HEK293 (cell line): ENCODE measurements around the gene PDHX.
"Not testable (repeated sequence)": the region's sequence is repeated elsewhere in the genome, so short reads cannot be mapped to it uniquely, and the experiment has no call there.

Experiments used
- CTCF ChIA-PET: fragments of 350-600 bp; formaldehyde crosslinking; extraction: SDS; loops from one replicate; lab custom pipeline; 2021; ENCODE audit warnings: antibody characterized with exemption; lab: Yijun Ruan, JAX
- POLR2A ChIA-PET: fragments of 300-600 bp; formaldehyde crosslinking; extraction: SDS; loops from one replicate; lab custom pipeline; 2020; ENCODE audit warnings: antibody characterized with exemption, inconsistent platforms; lab: Yijun Ruan, JAX
- H3K27ac ChIP-seq: fragments of 200-500 bp; sonication (Bioruptor generic); 2 replicates; pipeline ENCODE4 v1.5.1; 2014; ENCODE audit warnings: low read depth, low read length, control low read depth, inconsistent platforms; ENCODE audit errors: extremely low read depth
- H3K36me3 ChIP-seq, 2 experiments: fragments of 200-500 bp in 1 of 2; sonication (Bioruptor generic) in 1 of 2; 1 replicate in 1 of 2; 2 replicates in 1 of 2; pipeline ENCODE4 v1.5.1; 2014 to 2017; ENCODE audit warnings: inconsistent platforms in 2 of 2, low read length in 2 of 2; ENCODE audit not compliant: control insufficient read depth in 2 of 2, insufficient read depth in 1 of 2
- H3K4me1 ChIP-seq: fragments of 200-500 bp; sonication (Bioruptor generic); 2 replicates; pipeline ENCODE4 v1.5.1; 2014; ENCODE audit warnings: mild to moderate bottlenecking, low read length, inconsistent platforms; ENCODE audit not compliant: control insufficient read depth, insufficient read depth
- H3K4me3 ChIP-seq: 2 replicates; pipeline ENCODE4 v1.5.1; 2011; ENCODE audit warnings: low read depth, mild to moderate bottlenecking, control low read depth, low read length, moderate library complexity
- H3K9me3 ChIP-seq: fragments of 200-500 bp; sonication (Bioruptor generic); 2 replicates; pipeline ENCODE4 v1.5.1; 2014; ENCODE audit warnings: low read depth, low read length, inconsistent platforms; ENCODE audit not compliant: control insufficient read depth, insufficient read depth
- BCL11B ChIP-seq: fragments of 450-650 bp; formaldehyde crosslinking; IDR thresholded peaks from 2 replicates; pipeline ENCODE4 v1.5.1; 2016; ENCODE audit warnings: low read depth, missing biosample characterization, missing genetic modification characterization
- HOXD13 ChIP-seq: sonication (generic); formaldehyde crosslinking; IDR thresholded peaks from 2 replicates; pipeline ENCODE4 v1.8.0; 2022; ENCODE audit warnings: missing genetic modification reagents, borderline replicate concordance
- KLF17 ChIP-seq: fragments of 450-650 bp; formaldehyde crosslinking; IDR thresholded peaks from 2 replicates; pipeline ENCODE4 v1.5.1; 2016; ENCODE audit warnings: missing biosample characterization, missing genetic modification characterization
- KLF9 ChIP-seq: fragments of 450-650 bp; formaldehyde crosslinking; IDR thresholded peaks from 2 replicates; pipeline ENCODE4 v1.5.1; 2016; ENCODE audit warnings: missing biosample characterization, missing genetic modification characterization, low read depth
- MEIS1 ChIP-seq: sonication (generic); formaldehyde crosslinking; IDR thresholded peaks from 2 replicates; pipeline ENCODE4 v1.8.1; 2022; ENCODE audit warnings: missing genetic modification reagents, mild to moderate bottlenecking, borderline replicate concordance
- MYNN ChIP-seq: fragments of 450-650 bp; formaldehyde crosslinking; IDR thresholded peaks from 2 replicates; pipeline ENCODE4 v1.5.1; 2016; ENCODE audit warnings: missing biosample characterization, missing genetic modification characterization, borderline replicate concordance
- ZBTB7A ChIP-seq: fragments of 450-650 bp; formaldehyde crosslinking; IDR thresholded peaks from 2 replicates; pipeline ENCODE4 v1.5.1; 2016; ENCODE audit warnings: low read depth, missing biosample characterization, missing genetic modification characterization
- ZFP69B ChIP-seq: fragments of 450-650 bp; formaldehyde crosslinking; IDR thresholded peaks from 2 replicates; pipeline ENCODE4 v1.5.1; 2016; ENCODE audit warnings: missing biosample characterization, missing genetic modification characterization
- ZNF146 ChIP-seq: fragments of 450-650 bp; formaldehyde crosslinking; IDR thresholded peaks from 2 replicates; pipeline ENCODE4 v1.5.1; 2016; ENCODE audit warnings: missing biosample characterization, missing genetic modification characterization
- ZNF16 ChIP-seq: fragments of 450-650 bp; formaldehyde crosslinking; IDR thresholded peaks from 2 replicates; pipeline ENCODE4 v1.5.1; 2016; ENCODE audit warnings: low read depth, missing biosample characterization, missing genetic modification characterization
- ZNF184 ChIP-seq: fragments of 450-650 bp; IDR thresholded peaks from 2 replicates; pipeline ENCODE4 v1.5.1; 2018; ENCODE audit warnings: missing biosample characterization, mild to moderate bottlenecking, missing genetic modification characterization
- ZNF214 ChIP-seq: fragments of 450-650 bp; formaldehyde crosslinking; IDR thresholded peaks from 2 replicates; pipeline ENCODE4 v1.5.1; 2017; ENCODE audit warnings: missing biosample characterization, mild to moderate bottlenecking, missing genetic modification characterization, borderline replicate concordance
- ZNF274 ChIP-seq, 2 experiments: fragments of 200-500 bp in 1 of 2; fragments of 450-650 bp in 1 of 2; sonication (Bioruptor generic) in 1 of 2; formaldehyde crosslinking in 1 of 2; IDR thresholded peaks; 2 replicates each; pipeline versions ENCODE4 v1.5.1 to v1.6.1; 2014 to 2016; ENCODE audit warnings: borderline replicate concordance in 1 of 2, inconsistent platforms in 1 of 2, low read length in 1 of 2, missing biosample characterization in 1 of 2, missing genetic modification characterization in 1 of 2
- ZNF311 ChIP-seq: fragments of 450-650 bp; formaldehyde crosslinking; IDR thresholded peaks from 2 replicates; pipeline ENCODE4 v1.5.1; 2017; ENCODE audit warnings: missing biosample characterization, missing genetic modification characterization, borderline replicate concordance
- ZNF354C ChIP-seq: fragments of 450-650 bp; formaldehyde crosslinking; IDR thresholded peaks from 2 replicates; pipeline ENCODE4 v1.5.1; 2016; ENCODE audit warnings: missing biosample characterization, missing genetic modification characterization, low read depth, borderline replicate concordance
- ZNF426 ChIP-seq: fragments of 450-650 bp; formaldehyde crosslinking; IDR thresholded peaks from 2 replicates; pipeline ENCODE4 v1.5.1; 2017; ENCODE audit warnings: missing biosample characterization, missing genetic modification characterization, mild to moderate bottlenecking, inconsistent platforms, moderate library complexity
- ZNF449 ChIP-seq: fragments of 450-650 bp; formaldehyde crosslinking; IDR thresholded peaks from 2 replicates; pipeline ENCODE4 v1.5.1; 2017; ENCODE audit warnings: missing biosample characterization, mild to moderate bottlenecking, missing genetic modification characterization, moderate library complexity
- ZNF501 ChIP-seq: fragments of 450-650 bp; formaldehyde crosslinking; IDR thresholded peaks from 2 replicates; pipeline ENCODE4 v1.5.1; 2016; ENCODE audit warnings: missing biosample characterization, missing genetic modification characterization
- ZNF548 ChIP-seq: fragments of 450-650 bp; formaldehyde crosslinking; IDR thresholded peaks from 2 replicates; pipeline ENCODE4 v1.5.1; 2016; ENCODE audit warnings: missing biosample characterization, missing genetic modification characterization
- ZNF561 ChIP-seq: fragments of 450-650 bp; IDR thresholded peaks from 2 replicates; pipeline ENCODE4 v1.5.1; 2018; ENCODE audit warnings: missing biosample characterization, missing genetic modification characterization, borderline replicate concordance
- ZNF571 ChIP-seq: fragments of 450-650 bp; formaldehyde crosslinking; IDR thresholded peaks from 2 replicates; pipeline ENCODE4 v1.5.0; 2017; ENCODE audit warnings: missing biosample characterization, missing genetic modification characterization
- ZNF580 ChIP-seq: fragments of 450-650 bp; formaldehyde crosslinking; IDR thresholded peaks from 2 replicates; pipeline ENCODE4 v1.5.1; 2016; ENCODE audit warnings: missing biosample characterization, missing genetic modification characterization
- ZNF704 ChIP-seq: fragments of 450-650 bp; formaldehyde crosslinking; IDR thresholded peaks from 2 replicates; pipeline ENCODE4 v1.5.1; 2016; ENCODE audit warnings: missing biosample characterization, missing genetic modification characterization
- ZNF768 ChIP-seq: fragments of 450-650 bp; formaldehyde crosslinking; IDR thresholded peaks from 2 replicates; pipeline ENCODE4 v1.5.1; 2018; ENCODE audit warnings: missing biosample characterization, mild to moderate bottlenecking, missing genetic modification characterization
- ZNF837 ChIP-seq: fragments of 450-650 bp; formaldehyde crosslinking; IDR thresholded peaks from 2 replicates; pipeline ENCODE4 v1.5.1; 2016; ENCODE audit warnings: missing biosample characterization, missing genetic modification characterization
- ZSCAN23 ChIP-seq: fragments of 450-650 bp; formaldehyde crosslinking; IDR thresholded peaks from 2 replicates; pipeline ENCODE4 v1.5.1; 2016; ENCODE audit warnings: missing biosample characterization, missing genetic modification characterization

PDHX gene

GRCh38 chr11:34891611-34892010 lies 24.8 kb upstream of the PDHX start (continued):
- TF ChIP-seq ZBTB7A (tag by site-specific recombination) (no peak), ZSCAN23 (tag by site-specific recombination) (no peak), ZNF768 (tag by site-specific recombination) (no peak), ZNF837 (no peak), MYNN (tag by site-specific recombination) (no peak)
- TF ChIP-seq, all 188 proteins: peak for 0

GRCh38 chr11:34893416-34893815 lies 23.0 kb upstream of the PDHX start:
- Histone ChIP-seq H3K9me3 (no peaks in the 10 kb centered on the region), H3K36me3 (peaks cover 0 to 5% of the 10 kb centered on the region in 2 experiments; a peak in 1 of 3 replicates), H3K4me1 (no peaks in the 10 kb centered on the region), H3K27ac (no peak overlapping the region), H3K4me3 (no peak overlapping the region)
- TF ChIP-seq BCL11B (tag by site-specific recombination) (no peak), ZNF501 (tag by site-specific recombination) (no peak), KLF17 (no peak), ZNF580 (no peak), ZNF354C (no peak), ZNF548 (tag by site-specific recombination) (no peak), HOXD13 (CRISPR knock-in tag) (no peak), ZFP69B (tag by site-specific recombination) (no peak), ZNF311 (tag by site-specific recombination) (no peak)
- POLR2A ChIA-PET = no interaction called here
- CTCF ChIA-PET = interaction anchor here (2.5 to 6.3 kb wide), 3 partner anchors 307 to 401 kb away, joined by 6 to 103 read pairs (median 11); partner anchors contain the start of gene ELF5

- H3K4me1 ChIP-seq, H3K36me3 ChIP-seq, H3K9me3 ChIP-seq, POLR2A ChIA-PET, H3K4me3 ChIP-seq, H3K27ac ChIP-seq: not testable (repeated sequence)
- CTCF ChIA-PET = interaction anchor here (4.8 kb wide), 1 partner anchor 310 kb away, joined by 34 read pairs; no protein-coding TSS in a partner anchor
- TF ChIP-seq ZNF146 (tag by site-specific recombination) (peak; percentile 84), ZNF580 (0 out of 2 replicates have a peak, but pooled peaks have one; percentile 28)
Observed at GRCh38 chr11:34896191-34896590, 20.2 kb upstream of the PDHX start.

- ChIA-PET CTCF (interaction anchor here (0.5 to 4.8 kb wide), 11 partner anchors 8 to 776 kb away, joined by 3 to 34 read pairs (median 4); no protein-coding TSS in a partner anchor), POLR2A (no interaction called here)
- no peak overlapping the region for H3K27ac ChIP-seq
- no peaks in the 10 kb centered on the region for H3K4me1 ChIP-seq
- no peak overlapping the region for H3K4me3 ChIP-seq
- no peaks in the 10 kb centered on the region for H3K9me3 ChIP-seq
- H3K36me3 ChIP-seq = no peaks in the 10 kb centered on the region
- TF ChIP-seq ZNF184 = no peak
- TF ChIP-seq ZNF214 (tag by site-specific recombination) = no peak
- TF ChIP-seq ZNF449 (tag by site-specific recombination) = no peak
- TF ChIP-seq KLF9 (tag by site-specific recombination) = no peak
- TF ChIP-seq ZNF274 (IDR thresholded peaks at IDR 0.05; ENCODE audit: low read length) = no peak
- no peak for TF ChIP-seq ZNF274 (tag by site-specific recombination; IDR thresholded peaks at IDR 0.05; ENCODE audit: borderline replicate concordance)
- TF ChIP-seq ZNF311 (tag by site-specific recombination) = no peak
- TF ChIP-seq ZNF426 (tag by site-specific recombination) = no peak
- TF ChIP-seq MEIS1 (CRISPR knock-in tag) = no peak
- TF ChIP-seq ZNF561 (tag by site-specific recombination) = no peak
- TF ChIP-seq ZNF16 (tag by site-specific recombination) = no peak
- no peak for TF ChIP-seq ZNF571 (tag by site-specific recombination)
- TF ChIP-seq ZNF704 (tag by site-specific recombination) = no peak
Observed at GRCh38 chr11:34897171-34897870, 19.1 kb upstream of the PDHX start.
